ENCODE measurements around the gene ARHGAP15.

DNA sequence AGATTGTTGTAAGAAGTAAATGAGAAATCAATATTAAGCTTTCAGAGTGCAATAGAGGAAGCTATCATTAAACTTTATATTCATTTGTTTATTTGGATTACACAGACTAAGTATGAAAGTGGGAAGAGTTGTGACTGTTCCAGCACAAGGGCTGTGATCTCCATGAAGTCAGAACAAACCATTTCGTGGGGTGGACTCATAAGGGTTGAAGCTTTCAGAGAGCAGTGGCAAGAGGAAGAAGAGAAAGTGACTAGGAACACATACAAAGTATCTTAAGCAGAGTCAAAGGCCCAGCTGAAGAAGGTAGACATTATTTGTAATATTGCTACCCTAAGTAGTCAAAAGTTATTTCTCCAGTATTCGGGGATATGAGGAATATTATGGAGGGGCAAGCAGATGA, 117.0 kb downstream of the ARHGAP15 start:
- TF ChIP-seq, protein P1, sequence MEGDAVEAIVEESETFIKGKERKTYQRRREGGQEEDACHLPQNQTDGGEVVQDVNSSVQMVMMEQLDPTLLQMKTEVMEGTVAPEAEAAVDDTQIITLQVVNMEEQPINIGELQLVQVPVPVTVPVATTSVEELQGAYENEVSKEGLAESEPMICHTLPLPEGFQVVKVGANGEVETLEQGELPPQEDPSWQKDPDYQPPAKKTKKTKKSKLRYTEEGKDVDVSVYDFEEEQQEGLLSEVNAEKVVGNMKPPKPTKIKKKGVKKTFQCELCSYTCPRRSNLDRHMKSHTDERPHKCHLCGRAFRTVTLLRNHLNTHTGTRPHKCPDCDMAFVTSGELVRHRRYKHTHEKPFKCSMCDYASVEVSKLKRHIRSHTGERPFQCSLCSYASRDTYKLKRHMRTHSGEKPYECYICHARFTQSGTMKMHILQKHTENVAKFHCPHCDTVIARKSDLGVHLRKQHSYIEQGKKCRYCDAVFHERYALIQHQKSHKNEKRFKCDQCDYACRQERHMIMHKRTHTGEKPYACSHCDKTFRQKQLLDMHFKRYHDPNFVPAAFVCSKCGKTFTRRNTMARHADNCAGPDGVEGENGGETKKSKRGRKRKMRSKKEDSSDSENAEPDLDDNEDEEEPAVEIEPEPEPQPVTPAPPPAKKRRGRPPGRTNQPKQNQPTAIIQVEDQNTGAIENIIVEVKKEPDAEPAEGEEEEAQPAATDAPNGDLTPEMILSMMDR (IDR thresholded peaks at IDR 0.05; ENCODE audit: low read depth, low read length, poor library complexity, severe bottlenecking) = no peak
- no peak for TF ChIP-seq EZH2phosphoT487 (IDR thresholded peaks at IDR 0.05; ENCODE audit: borderline replicate concordance, low read length)
